Ecto neural progenitor cell (in vitro differentiated cells): ENCODE results near the gene DGKZ.
A peak's percentile ranks its signal among the peaks of the same experiment; 100 is the strongest.

ENCODE experiments used
- DNase-seq: peaks from one replicate; pipeline ENCODE4 v3.0.0-alpha.2; 2018; ENCODE audit warnings: low spot score

The DGKZ gene

GRCh38 chr11:46330154-46330553, 17.1 kb upstream of the DGKZ start:
- DNase-seq = no peak

GRCh38 chr11:46330563-46331281, 16.5 kb upstream of the DGKZ start:
- DNase-seq = no peak

DNA sequence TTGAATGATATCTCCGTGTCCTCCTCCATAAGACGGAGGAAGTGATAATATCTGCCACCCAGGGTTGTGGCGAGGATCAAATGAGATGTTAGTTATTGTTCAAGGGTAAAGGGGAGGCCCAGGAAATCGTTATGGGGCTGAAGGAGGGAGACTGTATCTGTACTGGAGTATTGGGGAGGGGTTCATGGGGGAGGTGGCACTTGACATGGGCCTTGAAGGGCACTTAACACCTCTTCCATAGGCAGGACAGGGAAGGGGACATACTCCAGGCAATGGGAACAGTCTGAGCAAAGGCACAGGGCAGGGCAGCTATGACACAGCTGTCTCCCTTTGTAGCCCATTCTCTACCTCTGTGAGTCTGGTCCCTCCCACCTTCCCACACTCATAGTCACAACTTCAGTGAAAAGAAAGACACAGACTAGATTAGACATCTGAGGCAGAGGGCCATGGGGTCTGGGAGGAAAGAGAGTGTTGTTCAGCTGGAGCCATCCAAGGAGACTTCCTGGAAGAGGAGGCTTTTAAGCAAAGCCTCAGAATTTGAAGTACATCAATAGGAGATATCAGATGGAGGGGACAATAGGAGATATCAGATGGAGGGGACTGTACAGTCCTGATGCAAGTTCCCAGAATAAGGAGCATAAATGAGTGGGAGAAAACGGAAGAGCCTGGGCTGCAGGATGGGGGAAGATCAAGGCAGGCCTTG, 15.8 kb upstream of the DGKZ start:
- DNase-seq = no peak

- DNase-seq = no peak
Measured at GRCh38 chr11:46332093-46332567, 15.1 kb upstream of the DGKZ start.

DNA sequence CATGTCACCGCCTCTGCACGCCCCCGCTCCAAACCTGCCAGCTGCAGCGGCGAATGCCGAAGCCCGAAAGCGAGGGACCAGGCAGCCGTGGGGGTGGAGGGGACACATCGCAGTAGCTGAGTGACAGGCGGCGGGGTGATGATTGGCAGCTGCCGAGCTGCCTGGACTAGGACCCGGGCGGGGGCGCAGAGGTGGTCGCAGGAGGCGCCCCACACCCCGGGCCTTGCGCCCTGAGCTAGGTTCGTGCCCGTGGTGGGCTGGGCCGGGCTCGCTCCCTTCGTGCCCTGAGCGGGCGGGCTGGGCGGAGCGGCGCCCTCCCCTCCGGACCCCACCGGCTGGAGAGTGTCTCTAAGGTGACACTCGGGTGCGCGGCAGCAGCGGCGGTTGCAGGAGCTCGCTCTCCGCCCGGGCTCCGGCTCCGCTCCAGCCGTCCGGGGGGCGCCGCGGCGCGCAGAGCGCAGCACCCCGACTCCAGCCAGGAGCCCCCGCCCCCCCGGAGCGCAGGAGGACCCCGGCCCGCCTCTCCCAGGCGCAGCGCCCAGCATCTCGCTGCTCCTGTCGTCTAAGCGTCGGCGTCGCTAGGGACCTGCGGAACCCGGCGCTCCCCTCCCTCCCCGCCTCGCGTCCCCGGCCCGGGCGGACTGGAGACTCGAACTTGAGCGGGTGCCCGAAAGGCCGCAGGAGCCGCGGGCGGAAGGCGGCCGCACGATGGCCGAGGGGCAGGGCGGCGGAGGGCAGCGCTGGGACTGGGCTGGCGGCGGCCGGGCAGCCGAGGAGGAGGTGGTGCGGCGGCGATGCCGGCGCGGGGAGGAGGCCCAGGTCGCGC, 14.5 kb upstream of the DGKZ start:
- peak; percentile 79 for DNase-seq

DNA sequence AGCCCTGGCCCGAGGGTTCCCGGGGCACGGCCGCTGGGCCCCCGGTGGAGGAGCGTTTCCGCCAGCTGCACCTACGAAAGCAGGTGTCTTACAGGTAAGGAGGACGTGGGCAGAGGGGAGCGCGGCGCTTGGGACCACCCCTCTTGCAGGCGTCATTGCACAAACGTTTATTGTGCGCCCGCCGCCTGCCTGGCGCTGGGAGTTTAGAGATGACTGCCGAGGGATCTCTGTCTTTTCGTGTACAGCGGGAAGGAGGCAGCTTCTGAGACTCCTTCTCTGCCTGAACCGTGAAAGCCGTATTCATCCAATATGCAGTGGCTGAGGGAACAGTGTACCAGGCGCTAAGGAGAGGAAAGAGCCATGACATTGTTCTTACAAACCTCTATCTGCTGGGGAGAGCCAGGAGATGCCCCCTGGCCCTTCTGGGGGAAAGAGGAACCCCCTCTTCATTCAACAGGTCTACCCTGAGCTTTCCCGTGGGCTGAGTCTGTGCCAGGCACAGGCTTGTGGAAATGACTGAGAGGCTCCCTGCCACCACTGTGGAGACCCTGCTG, 13.8 kb upstream of the DGKZ start:
- DNase-seq = no peak

DNA sequence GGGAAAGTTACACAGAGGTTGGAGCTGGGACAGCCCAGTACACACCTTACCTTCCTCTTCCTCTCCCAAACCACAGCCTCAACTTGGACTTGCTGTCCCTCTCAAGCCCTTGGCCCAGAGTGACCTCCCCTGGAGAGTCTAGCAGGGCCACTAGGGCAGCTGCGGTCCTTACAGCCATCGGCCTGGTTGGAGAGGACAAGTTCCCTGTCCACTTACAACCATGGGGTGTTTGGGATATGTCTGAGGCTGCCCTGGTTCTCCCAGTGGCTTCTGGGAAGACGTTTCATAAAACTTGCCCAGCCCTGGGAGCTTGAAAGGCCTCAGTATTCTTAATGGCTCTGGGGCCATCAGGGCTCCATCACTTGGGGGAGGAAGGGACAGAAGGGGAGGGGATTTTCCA, 13.1 kb upstream of the DGKZ start:
- no peak for DNase-seq

GRCh38 chr11:46335271-46335670, 12.0 kb upstream of the DGKZ start:
- DNase-seq = no peak

DNA sequence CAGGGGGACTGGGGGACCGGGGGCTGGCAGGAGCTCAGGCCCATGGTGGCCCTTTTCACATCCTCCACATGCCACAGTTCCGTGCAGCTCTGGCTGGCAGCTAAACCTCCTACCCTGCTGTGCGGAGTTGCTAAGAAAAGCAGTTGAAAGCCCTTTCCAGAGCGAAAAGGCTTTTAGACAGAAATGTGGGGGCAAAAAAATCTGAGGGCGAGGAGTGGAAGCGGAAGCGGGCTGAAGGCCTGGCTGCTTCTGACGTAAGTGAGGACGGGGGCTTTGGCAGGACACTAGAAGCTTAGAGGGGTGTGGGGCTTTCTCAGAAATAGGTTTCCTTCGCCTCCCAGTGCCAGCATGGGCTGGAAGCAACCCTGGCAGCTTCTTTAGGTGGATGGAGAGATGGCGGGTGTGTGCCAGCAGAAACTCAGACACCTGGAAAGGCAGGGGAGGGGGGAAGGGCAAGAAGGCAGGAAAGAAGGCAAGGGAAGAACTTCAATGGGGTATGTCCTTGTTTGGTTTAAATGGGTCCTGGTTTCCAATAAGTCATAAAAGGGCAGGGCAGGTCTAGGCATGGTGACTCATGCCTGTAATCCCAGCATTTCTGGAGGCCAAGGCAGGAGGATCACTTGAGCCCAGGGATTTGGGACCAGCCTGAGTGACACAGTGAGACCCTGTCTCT, 11.2 kb upstream of the DGKZ start:
- no peak for DNase-seq

- DNase-seq = no peak
Measured at GRCh38 chr11:46336563-46337180, 10.6 kb upstream of the DGKZ start.

DNA sequence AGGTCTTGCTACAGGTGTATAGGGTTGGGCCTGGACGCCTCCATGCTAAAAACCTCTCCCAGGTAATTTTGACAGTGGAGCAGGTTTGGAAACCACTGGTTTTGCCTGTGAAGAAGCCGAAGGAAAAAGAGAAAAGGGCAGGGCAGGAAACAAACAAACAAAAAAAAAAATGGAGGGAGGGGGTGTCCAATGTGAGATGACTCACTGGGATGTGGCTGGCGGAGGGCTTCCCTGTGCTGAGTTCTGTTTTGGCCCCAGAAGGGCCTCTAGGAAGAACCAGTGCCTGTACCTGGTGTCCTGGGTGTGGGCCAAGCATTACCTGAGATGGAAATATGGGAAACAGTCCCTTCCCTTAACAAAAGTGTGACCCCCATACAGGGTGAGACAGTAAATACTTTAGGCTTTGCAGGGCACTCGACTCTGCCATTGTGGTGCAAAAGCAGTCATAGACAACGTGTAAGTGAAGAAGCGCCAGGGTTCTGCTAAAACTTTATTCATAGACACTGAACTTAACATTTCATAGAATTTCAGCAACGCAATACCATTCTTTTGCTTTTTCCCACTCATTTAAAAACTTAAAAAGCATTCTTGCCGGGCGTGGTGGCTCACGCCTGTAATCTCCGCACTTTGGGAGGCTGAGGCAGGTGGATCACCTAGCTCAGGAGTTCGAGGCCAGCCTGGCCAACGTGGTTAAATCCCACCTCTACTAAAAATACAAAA, 9.5 kb upstream of the DGKZ start:
- DNase-seq = no peak

GRCh38 chr11:46338636-46338987, 8.7 kb upstream of the DGKZ start:
- DNase-seq = peak; percentile 57

DNA sequence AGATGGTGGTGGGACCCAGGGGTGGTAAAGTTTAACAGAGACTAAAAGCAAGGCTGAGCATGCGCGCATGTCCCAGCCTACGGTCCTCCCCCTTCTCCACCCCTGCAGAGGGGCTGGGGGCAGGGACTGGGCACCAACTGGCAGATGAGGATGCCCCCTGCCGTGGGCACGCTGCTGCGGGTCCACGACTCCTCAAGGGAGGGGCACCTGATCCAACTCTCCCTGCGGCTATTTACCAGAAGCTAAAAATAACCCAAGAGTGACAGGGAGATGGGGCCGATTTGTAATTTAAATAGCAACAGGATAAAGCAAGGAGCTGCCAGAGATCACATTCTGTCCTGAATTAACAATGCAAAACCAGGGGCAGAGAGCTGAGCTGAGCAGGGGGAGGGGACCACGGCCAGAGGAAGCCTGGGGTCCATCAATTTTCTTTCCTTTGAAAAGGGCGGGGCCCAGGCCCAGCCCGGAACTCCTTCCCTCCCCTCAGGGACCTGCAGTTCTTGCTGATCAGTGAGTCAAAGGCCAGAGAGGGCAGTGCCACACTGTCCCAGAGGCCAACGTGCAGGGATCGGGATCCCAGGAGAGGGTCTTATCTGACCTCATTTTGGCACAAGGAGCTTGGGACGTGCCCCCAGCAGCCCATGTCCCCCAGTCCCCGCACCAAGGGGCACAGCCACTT, 8.1 kb upstream of the DGKZ start:
- DNase-seq = no peak

DNA sequence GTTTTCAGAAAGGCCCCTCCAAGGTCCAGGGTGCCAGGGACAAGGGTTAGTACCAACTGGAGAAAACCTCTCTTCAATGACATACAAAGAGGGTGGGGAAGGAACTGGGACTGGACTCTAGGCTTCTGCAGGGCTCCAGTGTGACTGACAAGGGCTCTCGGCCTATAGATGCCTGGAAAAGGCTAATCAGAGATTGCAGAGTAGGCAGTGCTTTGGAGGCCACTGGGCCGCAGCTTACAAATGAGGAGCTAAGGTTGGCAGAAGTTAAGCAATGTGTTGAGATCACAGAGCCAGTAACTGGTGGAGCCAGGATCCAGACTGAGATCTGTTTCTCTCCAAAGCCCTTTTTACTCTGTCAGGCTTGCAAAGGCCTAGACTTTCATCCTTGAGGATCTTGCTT, 7.4 kb upstream of the DGKZ start:
- no peak for DNase-seq

DNA sequence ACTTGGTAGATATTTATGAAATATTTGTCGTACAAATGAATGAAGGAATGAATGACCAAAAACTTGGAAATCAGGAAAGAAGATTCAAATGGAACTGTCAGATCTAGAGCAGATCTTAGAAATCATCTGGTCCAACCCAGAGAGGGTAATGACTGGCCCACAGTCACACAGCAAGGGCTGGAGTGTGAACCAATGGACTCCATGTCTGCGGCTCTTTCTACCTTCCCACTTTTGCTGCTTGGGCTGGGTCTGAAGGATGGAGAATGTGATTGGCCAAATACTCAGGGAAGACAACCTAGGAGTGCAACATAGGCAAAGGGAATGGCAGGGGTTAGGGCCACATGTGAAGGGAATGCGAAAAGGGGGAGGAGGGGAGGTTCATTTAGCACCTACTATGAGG, 5.8 kb upstream of the DGKZ start:
- DNase-seq = no peak

DNA sequence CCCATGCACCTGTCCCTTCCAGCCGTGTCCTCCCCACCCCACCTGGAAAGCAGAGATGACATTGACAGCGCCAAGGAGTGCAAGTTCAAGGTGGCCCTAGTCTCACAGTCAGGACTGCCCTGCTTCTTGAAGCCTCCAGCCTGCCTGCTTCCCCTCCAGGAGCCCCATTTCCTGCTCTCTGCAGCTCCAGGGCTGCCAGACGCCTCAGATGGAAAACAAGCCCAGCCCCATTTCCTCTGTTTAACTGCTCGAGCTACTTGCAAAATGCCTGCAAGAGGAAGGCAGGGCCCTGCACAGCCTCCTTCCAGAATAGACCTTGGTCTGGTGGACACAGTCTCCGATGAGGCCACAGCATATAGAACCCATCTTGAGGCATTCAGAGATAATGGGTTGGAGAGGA, 5.0 kb upstream of the DGKZ start:
- DNase-seq = no peak

DNA sequence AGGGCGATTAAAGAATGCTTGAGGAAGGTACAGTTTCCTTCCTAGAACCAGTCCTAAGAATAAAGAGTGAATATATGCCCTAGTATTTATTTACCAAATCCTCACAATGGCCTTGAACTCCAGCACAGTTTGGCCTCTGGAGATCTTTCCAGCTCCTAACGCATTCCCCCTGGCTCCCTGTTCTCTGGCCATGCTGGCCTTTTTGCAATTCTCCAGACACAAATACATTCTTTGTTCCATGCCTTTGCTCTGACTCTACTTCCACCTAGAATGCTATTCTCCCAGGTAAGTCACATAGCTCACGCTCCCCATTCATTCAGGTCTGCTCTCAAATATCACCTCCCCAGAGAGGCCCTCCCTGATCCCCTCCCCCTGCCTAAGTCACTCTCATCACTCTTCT, 3.7 kb upstream of the DGKZ start:
- DNase-seq = no peak

- DNase-seq = no peak
Measured at GRCh38 chr11:46345131-46345597, 2.1 kb upstream of the DGKZ start.

DNA sequence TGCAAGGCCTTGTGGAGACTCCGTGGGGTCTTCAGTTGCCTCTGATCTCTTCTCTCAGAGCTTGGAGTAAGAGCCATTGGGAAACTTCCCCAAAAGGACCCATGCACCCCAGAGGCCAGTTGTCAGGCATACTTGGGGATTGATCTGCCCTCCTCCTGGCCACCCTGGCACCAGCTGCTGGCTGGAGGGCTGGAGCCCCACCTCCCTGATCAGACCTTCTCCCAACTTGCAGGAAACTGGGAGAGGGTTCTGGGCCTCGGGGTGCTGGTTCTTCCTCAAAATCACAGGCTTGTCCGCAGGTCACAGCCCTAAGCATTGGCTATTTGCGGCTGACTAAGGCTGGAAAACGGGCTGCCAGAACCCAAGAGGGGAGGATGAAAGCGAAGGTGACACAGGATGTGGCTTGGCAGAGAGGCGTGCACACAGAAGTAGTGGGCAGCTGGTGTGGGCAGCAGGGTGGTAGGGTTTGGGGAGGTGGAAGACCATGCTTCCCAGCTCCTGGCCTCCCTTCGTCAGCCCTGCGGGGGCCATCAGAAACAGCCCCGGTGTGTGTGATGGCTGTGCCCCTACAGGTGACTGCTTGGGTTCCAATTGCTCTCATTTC, 1.3 kb upstream of the DGKZ start:
- DNase-seq = no peak
